ENCODE data around the gene FUT6.

Gene FUT6

DNA sequence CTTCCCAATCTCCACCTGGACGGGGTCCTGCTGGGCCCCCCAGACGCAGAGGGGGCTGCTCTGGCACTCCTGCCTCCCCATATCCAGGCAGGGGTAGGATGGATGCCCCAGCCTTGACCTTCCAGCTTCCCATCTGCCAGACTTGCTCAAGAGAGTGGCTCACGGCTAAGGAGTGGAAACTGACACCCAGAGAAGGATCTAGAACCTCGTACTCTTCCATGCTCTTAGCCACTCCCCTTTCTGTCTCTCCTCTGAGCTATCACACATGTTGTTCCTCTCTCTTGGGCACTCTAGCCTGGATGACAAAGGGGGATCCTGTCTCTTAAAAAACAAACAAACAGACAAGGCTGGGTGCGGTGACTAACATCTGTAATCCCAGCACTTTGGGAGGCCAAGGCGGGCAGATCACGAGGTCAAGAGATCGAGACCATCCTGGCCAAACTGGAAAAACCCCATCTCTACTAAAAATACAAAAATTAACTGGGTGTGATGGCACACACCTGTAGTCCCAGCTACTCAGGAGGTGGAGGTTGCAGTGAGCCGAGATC is 43.0 kb upstream of the FUT6 start:
- Histone ChIP-seq H3F3A (ENCODE audit: low read depth) (no peaks in the 10 kb centered on the region), H3K79me2 (ENCODE audit: insufficient read depth, low read length) (no peaks in the 10 kb centered on the region), H3K4me1 (ENCODE audit: insufficient read depth, low read length, poor library complexity, severe bottlenecking) (no peaks in the 10 kb centered on the region), H3K4me2 (ENCODE audit: low read depth, low read length, poor library complexity, severe bottlenecking) (no peak overlapping the region), H3K4me3 (ENCODE audit: low read length, poor library complexity, severe bottlenecking) (no peak overlapping the region), H2AFZ (ENCODE audit: low read length) (no peak overlapping the region), H3K9me3 (ENCODE audit: insufficient read depth, low read depth, low read length) (no peaks in the 10 kb centered on the region), H4K20me1 (ENCODE audit: insufficient read depth, low read length, poor library complexity, severe bottlenecking) (no peaks in the 10 kb centered on the region), H3K9me2 (replicated peaks; ENCODE audit: low read depth, low read length) (no peaks in the 10 kb centered on the region), H3K9ac (ENCODE audit: low read depth, low read length, poor library complexity, severe bottlenecking) (no peak overlapping the region), H3K36me3 (ENCODE audit: insufficient read depth, low read length) (no peaks in the 10 kb centered on the region), H3K27me3 (ENCODE audit: insufficient read depth, low read length, poor library complexity, severe bottlenecking) (no peaks in the 10 kb centered on the region)
- TF ChIP-seq, protein P1, sequence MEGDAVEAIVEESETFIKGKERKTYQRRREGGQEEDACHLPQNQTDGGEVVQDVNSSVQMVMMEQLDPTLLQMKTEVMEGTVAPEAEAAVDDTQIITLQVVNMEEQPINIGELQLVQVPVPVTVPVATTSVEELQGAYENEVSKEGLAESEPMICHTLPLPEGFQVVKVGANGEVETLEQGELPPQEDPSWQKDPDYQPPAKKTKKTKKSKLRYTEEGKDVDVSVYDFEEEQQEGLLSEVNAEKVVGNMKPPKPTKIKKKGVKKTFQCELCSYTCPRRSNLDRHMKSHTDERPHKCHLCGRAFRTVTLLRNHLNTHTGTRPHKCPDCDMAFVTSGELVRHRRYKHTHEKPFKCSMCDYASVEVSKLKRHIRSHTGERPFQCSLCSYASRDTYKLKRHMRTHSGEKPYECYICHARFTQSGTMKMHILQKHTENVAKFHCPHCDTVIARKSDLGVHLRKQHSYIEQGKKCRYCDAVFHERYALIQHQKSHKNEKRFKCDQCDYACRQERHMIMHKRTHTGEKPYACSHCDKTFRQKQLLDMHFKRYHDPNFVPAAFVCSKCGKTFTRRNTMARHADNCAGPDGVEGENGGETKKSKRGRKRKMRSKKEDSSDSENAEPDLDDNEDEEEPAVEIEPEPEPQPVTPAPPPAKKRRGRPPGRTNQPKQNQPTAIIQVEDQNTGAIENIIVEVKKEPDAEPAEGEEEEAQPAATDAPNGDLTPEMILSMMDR (conservative IDR thresholded peaks at IDR 0.05; ENCODE audit: low read length): no peak
- TF ChIP-seq EZH2phosphoT487 (IDR thresholded peaks at IDR 0.05; ENCODE audit: borderline replicate concordance): no peak

DNA sequence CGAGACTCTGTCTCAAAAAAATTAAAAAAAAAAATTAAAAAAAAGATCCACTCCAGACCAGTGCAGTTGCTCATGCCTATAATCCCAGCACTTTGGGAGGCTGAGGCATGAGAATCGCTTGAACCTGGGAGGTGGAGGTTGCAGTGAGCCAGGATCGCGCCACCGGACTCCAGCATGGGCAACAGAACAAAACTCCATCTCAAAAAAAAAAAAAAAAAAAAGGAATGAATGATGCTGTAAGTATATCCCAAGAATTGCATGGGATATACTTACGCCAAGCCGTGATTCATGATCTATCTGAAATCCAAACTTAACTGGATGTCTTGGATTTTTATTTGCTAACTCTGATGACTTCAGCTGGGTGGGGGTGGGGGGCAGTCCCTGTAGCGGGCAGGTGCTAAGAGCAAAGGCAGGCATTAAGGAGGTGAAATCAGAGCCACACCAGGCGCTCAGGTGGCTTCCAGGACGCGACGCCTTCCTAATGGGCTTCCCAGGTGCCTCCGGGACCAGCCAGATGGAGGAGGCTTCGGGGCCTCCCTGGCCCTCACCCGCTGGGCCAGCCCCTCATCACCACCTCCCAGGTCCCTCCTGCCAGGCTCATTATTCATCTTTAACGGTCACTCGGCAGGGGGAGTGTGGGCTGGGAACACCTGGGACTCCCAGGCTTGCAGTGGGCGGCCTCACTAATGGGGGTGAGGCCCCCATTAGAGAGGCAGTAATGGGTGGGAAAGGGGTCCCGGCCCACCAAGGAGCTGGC is 42.2 kb upstream of the FUT6 start:
- Histone ChIP-seq H3K9me3 (ENCODE audit: insufficient read depth, low read depth, low read length) (no peaks in the 10 kb centered on the region), H3K4me1 (ENCODE audit: insufficient read depth, low read length, poor library complexity, severe bottlenecking) (no peaks in the 10 kb centered on the region), H2AFZ (ENCODE audit: low read length) (no peak overlapping the region), H3K9ac (ENCODE audit: low read depth, low read length, poor library complexity, severe bottlenecking) (no peak overlapping the region), H3K4me3 (ENCODE audit: low read length, poor library complexity, severe bottlenecking) (no peak overlapping the region), H3K79me2 (ENCODE audit: insufficient read depth, low read length) (no peaks in the 10 kb centered on the region), H3K4me2 (ENCODE audit: low read depth, low read length, poor library complexity, severe bottlenecking) (no peak overlapping the region), H4K20me1 (ENCODE audit: insufficient read depth, low read length, poor library complexity, severe bottlenecking) (no peaks in the 10 kb centered on the region), H3K27me3 (ENCODE audit: insufficient read depth, low read length, poor library complexity, severe bottlenecking) (no peaks in the 10 kb centered on the region), H3K36me3 (ENCODE audit: insufficient read depth, low read length) (no peaks in the 10 kb centered on the region), H3K9me2 (replicated peaks; ENCODE audit: low read depth, low read length) (no peaks in the 10 kb centered on the region), H3F3A (ENCODE audit: low read depth) (no peaks in the 10 kb centered on the region)
- no peak for TF ChIP-seq EZH2phosphoT487 (IDR thresholded peaks at IDR 0.05; ENCODE audit: borderline replicate concordance)
- TF ChIP-seq, protein P1 (conservative IDR thresholded peaks at IDR 0.05; ENCODE audit: low read length): no peak

DNA sequence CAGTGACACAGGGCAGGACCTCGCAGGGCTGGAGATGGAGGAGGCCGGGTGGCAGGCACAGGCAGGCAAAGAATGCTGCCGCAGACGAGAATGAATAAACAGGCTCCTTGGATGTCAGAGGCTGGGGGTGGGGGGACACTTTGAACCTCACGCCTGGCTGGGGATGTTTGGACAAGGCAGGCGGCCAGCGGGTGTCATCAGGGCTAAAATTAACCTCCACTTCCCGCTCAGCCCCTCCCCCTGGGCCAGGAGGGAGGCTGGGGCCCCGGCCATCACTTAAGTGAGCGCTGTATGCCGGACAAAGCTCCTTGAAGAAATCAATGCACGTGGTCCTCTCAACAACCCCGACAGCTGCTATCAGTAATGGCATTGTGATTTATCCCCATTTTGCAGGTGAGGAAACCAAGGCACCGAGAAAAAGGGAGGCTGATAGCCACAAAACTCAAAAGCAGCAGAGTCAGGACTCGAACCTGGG is 41.1 kb upstream of the FUT6 start:
- no peaks in the 10 kb centered on the region for H3K79me2 ChIP-seq (ENCODE audit: insufficient read depth, low read length)
- no peaks in the 10 kb centered on the region for H3K9me3 ChIP-seq (ENCODE audit: insufficient read depth, low read depth, low read length)
- H3K9me2 ChIP-seq (replicated peaks; ENCODE audit: low read depth, low read length): no peaks in the 10 kb centered on the region
- H3K4me3 ChIP-seq (ENCODE audit: low read length, poor library complexity, severe bottlenecking): no peak overlapping the region
- H3K36me3 ChIP-seq (ENCODE audit: insufficient read depth, low read length): no peaks in the 10 kb centered on the region
- H3K9ac ChIP-seq (ENCODE audit: low read depth, low read length, poor library complexity, severe bottlenecking): no peak overlapping the region
- no peaks in the 10 kb centered on the region for H4K20me1 ChIP-seq (ENCODE audit: insufficient read depth, low read length, poor library complexity, severe bottlenecking)
- TF ChIP-seq EZH2phosphoT487 (IDR thresholded peaks at IDR 0.05; ENCODE audit: borderline replicate concordance): no peak
- TF ChIP-seq, protein P1 (conservative IDR thresholded peaks at IDR 0.05; ENCODE audit: low read length): no peak
- no peak overlapping the region for H3K4me2 ChIP-seq (ENCODE audit: low read depth, low read length, poor library complexity, severe bottlenecking)
- H3K4me1 ChIP-seq (ENCODE audit: insufficient read depth, low read length, poor library complexity, severe bottlenecking): no peaks in the 10 kb centered on the region
- no peaks in the 10 kb centered on the region for H3F3A ChIP-seq (ENCODE audit: low read depth)
- H2AFZ ChIP-seq (ENCODE audit: low read length): no peak overlapping the region
- no peaks in the 10 kb centered on the region for H3K27me3 ChIP-seq (ENCODE audit: insufficient read depth, low read length, poor library complexity, severe bottlenecking)

Measured in Loucy (cell line).